Measurements from ENCODE around the gene LPIN1.

The LPIN1 gene

GRCh38 chr2:11715987-11716652 lies 30.3 kb upstream of the LPIN1 start:
- no peaks in the 10 kb centered on the region for H3K36me3 ChIP-seq
- no peak for DNase-seq
- TF ChIP-seq CTCF (IDR thresholded peaks at IDR 0.05): no peak
- H3K9me3 ChIP-seq: no peaks in the 10 kb centered on the region
- H3K4me1 ChIP-seq: peaks cover 0 to 31% (median 19%) of the 10 kb centered on the region in 4 donors
- intact Hi-C loops (cut with DNase I; ENCODE audit: low total_unique reads): no loop called here
- H3K27me3 ChIP-seq: no peaks in the 10 kb centered on the region
- peak overlapping the region in 1 of 2 donors; percentile 50 for H3K27ac ChIP-seq
- H3K4me3 ChIP-seq: no peak overlapping the region

GRCh38 chr2:11716689-11717321 lies 29.6 kb upstream of the LPIN1 start:
- no peak for TF ChIP-seq CTCF (IDR thresholded peaks at IDR 0.05)
- H3K9me3 ChIP-seq: no peaks in the 10 kb centered on the region
- peak in 1 of 2 donors; percentile 36 for DNase-seq

GRCh38 chr2:11717623-11718022 lies 28.8 kb upstream of the LPIN1 start:
- peaks cover 0 to 17% (median 10%) of the 10 kb centered on the region in 4 donors for H3K4me1 ChIP-seq
- H3K27me3 ChIP-seq: no peaks in the 10 kb centered on the region
- intact Hi-C loops (cut with DNase I; ENCODE audit: low total_unique reads): no loop called here
- no peak for TF ChIP-seq CTCF (IDR thresholded peaks at IDR 0.05)
- no peaks in the 10 kb centered on the region for H3K36me3 ChIP-seq
- H3K9me3 ChIP-seq: no peaks in the 10 kb centered on the region
- no peak for DNase-seq
- H3K4me3 ChIP-seq: no peak overlapping the region
- no peak overlapping the region for H3K27ac ChIP-seq

More at GRCh38 chr2:11716689-11717321, 29.6 kb upstream of the LPIN1 start:
- peak overlapping the region; percentile 25 to 50 for H3K27ac ChIP-seq
- no peaks in the 10 kb centered on the region for H3K27me3 ChIP-seq
- intact Hi-C loops (cut with DNase I; ENCODE audit: low total_unique reads): no loop called here
- H3K4me3 ChIP-seq: no peak overlapping the region
- H3K36me3 ChIP-seq: no peaks in the 10 kb centered on the region
- peaks cover 0 to 24% (median 13%) of the 10 kb centered on the region in 4 donors for H3K4me1 ChIP-seq

- Histone ChIP-seq H3K4me3 (no peak overlapping the region), H3K9me3 (no peaks in the 10 kb centered on the region), H3K4me1 (peaks cover 0 to 17% (median 10%) of the 10 kb centered on the region in 4 donors), H3K27ac (no peak overlapping the region), H3K27me3 (no peaks in the 10 kb centered on the region), H3K36me3 (no peaks in the 10 kb centered on the region)
- no peak for TF ChIP-seq CTCF (IDR thresholded peaks at IDR 0.05)
- no peak for DNase-seq
- intact Hi-C loops (cut with DNase I; ENCODE audit: low total_unique reads): no loop called here
These were observed 27.8 kb upstream of the LPIN1 start for GRCh38 chr2:11718606-11719005.

GRCh38 chr2:11719230-11719977 lies 27.0 kb upstream of the LPIN1 start:
- Histone ChIP-seq H3K36me3 (no peaks in the 10 kb centered on the region), H3K4me3 (no peak overlapping the region), H3K9me3 (no peaks in the 10 kb centered on the region), H3K4me1 (peaks cover 0 to 17% (median 10%) of the 10 kb centered on the region in 4 donors), H3K27me3 (no peaks in the 10 kb centered on the region), H3K27ac (no peak overlapping the region)
- no peak for DNase-seq
- intact Hi-C loops (cut with DNase I; ENCODE audit: low total_unique reads): no loop called here
- no peak for TF ChIP-seq CTCF (IDR thresholded peaks at IDR 0.05)

Data from tibial artery (tissue), 4 donors.